Uterus (tissue), 4 donors: ENCODE data around the gene ATP9B. TPM values are rescaled to one million over a fixed set of nuclear protein-coding genes. Genes with fewer than 3 reads are reported as not detected.

ENCODE experiments used
- DNase-seq, 2 donors: peaks; one replicate each; pipeline ENCODE4 v3.0.0-alpha.2; 2019 to 2020
- H3K27ac ChIP-seq, 2 donors: fragments of 200-600 bp; sonication (generic); 1 replicate in 1 of 2; 2 replicates in 1 of 2; pipeline ENCODE4 v1.5.1; 2016 to 2018
- H3K27me3 ChIP-seq, 2 donors: fragments of 200-600 bp; sonication (generic); one replicate each; pipeline ENCODE4 v1.5.1; 2018 to 2019; ENCODE audit warnings: control low read depth in 1 of 2
- H3K36me3 ChIP-seq, 2 donors: fragments of 200-600 bp; sonication (generic); one replicate each; pipeline ENCODE4 v1.5.1; 2019; ENCODE audit warnings: control low read depth in 1 of 2
- H3K4me1 ChIP-seq, 2 donors: fragments of 200-600 bp; sonication (generic); one replicate each; pipeline ENCODE4 v1.5.1; 2018 to 2019; ENCODE audit warnings: control low read depth in 1 of 2
- H3K4me3 ChIP-seq, 2 donors: fragments of 200-600 bp; sonication (generic); 1 replicate in 1 of 2; 2 replicates in 1 of 2; pipeline ENCODE4 v1.5.1; 2018 to 2019; ENCODE audit warnings: mild to moderate bottlenecking in 1 of 2
- H3K9me3 ChIP-seq, 2 donors: fragments of 200-600 bp; sonication (generic); one replicate each; pipeline ENCODE4 v1.5.1; 2019; ENCODE audit warnings: control low read depth in 1 of 2
- CTCF ChIP-seq, 4 experiments: fragments of 200-600 bp in 2 of 4; fragments of 450-650 bp in 2 of 4; sonication (generic) in 2 of 4; IDR thresholded peaks; one replicate each; pipeline ENCODE4 v1.5.1; 2016 to 2019; ENCODE audit warnings: antibody characterized with exemption in 4 of 4, mild to moderate bottlenecking in 2 of 4, moderate library complexity in 1 of 4
- POLR2A ChIP-seq, 2 donors: fragments of 450-650 bp; IDR thresholded peaks; one replicate each; pipeline ENCODE4 v1.6.1; 2016; ENCODE audit warnings: antibody characterized with exemption in 2 of 2, mild to moderate bottlenecking in 1 of 2, moderate library complexity in 1 of 2
- intact Hi-C: fragments of 100-400 bp; cut with DNase I; formaldehyde crosslinking; loops from one replicate; pipeline ENCODE4 v1.15.1; 2023; ENCODE audit warnings: low total_unique reads
- total RNA-seq, 4 donors: library from RNA; depleted of rRNA in 3 of 4; stranded (reverse); fragments of >200 nt in 3 of 4; gene quantifications; one replicate each; pipeline versions ENCODE4 v1.1.0 to v1.2.4, GENCODE V29; 2014 to 2023
- donor health status: DM: yes; HTN: yes; CAD: no.

Gene ATP9B
- total RNA-seq, 4 donors from 2014 or later, result 18.2 to 111 (median 70.3) TPM

GRCh38 chr18:79049506-79049905, 19.7 kb upstream of the ATP9B start:
- Histone ChIP-seq H3K36me3 (no peaks in the 10 kb centered on the region), H3K4me3 (no peak overlapping the region), H3K9me3 (no peaks in the 10 kb centered on the region), H3K27ac (no peak overlapping the region), H3K4me1 (no peaks in the 10 kb centered on the region), H3K27me3 (no peaks in the 10 kb centered on the region)
- TF ChIP-seq CTCF (IDR thresholded peaks at IDR 0.05) (no peak), POLR2A (IDR thresholded peaks at IDR 0.05) (no peak)
- DNase-seq, result no peak
- intact Hi-C loops, result no loop called here

- Histone ChIP-seq H3K36me3 (no peaks in the 10 kb centered on the region), H3K27me3 (no peaks in the 10 kb centered on the region), H3K27ac (no peak overlapping the region), H3K4me3 (no peak overlapping the region), H3K9me3 (no peaks in the 10 kb centered on the region), H3K4me1 (no peaks in the 10 kb centered on the region)
- TF ChIP-seq POLR2A (IDR thresholded peaks at IDR 0.05) (no peak), CTCF (IDR thresholded peaks at IDR 0.05) (no peak)
- DNase-seq, result no peak
- intact Hi-C loops, result no loop called here
These were observed 19.2 kb upstream of the ATP9B start for GRCh38 chr18:79050005-79050404.

DNA sequence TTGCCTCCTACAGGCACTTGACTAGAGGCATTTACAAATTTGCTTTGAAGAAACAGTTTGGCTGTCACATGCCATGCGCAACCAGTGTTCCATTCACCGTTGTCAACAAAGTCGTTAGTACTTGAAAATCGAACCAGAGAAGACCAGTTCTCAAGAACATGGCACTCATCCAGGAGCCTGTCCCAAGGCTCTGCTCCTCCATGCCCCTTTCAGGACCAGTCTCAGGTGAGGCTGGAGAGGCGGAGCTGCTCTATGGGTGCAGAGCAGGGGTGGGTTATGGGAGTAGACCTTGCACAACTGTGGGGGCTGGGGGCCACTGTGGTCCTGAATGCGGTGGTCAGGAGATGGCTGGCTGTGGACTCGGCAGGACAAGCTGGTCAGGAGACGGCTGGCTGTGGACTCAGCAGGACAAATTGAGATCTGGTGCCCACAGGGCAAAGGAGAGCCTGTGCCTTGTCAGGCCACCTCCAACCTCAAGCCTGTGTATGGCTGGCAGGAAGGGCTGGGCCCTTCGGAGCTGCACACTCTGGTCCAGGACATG, 12.3 kb upstream of the ATP9B start:
- intact Hi-C loops, result no loop called here
- TF ChIP-seq POLR2A (IDR thresholded peaks at IDR 0.05) (no peak), CTCF (IDR thresholded peaks at IDR 0.05) (no peak)
- no peaks in the 10 kb centered on the region for H3K27me3 ChIP-seq
- H3K4me1 ChIP-seq, result no peaks in the 10 kb centered on the region
- H3K36me3 ChIP-seq, result no peaks in the 10 kb centered on the region
- H3K9me3 ChIP-seq, result no peaks in the 10 kb centered on the region
- H3K27ac ChIP-seq, result no peak overlapping the region
- H3K4me3 ChIP-seq, result no peak overlapping the region
- no peak for DNase-seq

GRCh38 chr18:79058007-79058406, 11.2 kb upstream of the ATP9B start:
- Histone ChIP-seq H3K4me1 (no peaks in the 10 kb centered on the region), H3K27me3 (no peaks in the 10 kb centered on the region), H3K4me3 (no peak overlapping the region), H3K27ac (no peak overlapping the region), H3K36me3 (no peaks in the 10 kb centered on the region), H3K9me3 (no peaks in the 10 kb centered on the region)
- DNase-seq, result no peak
- TF ChIP-seq CTCF (IDR thresholded peaks at IDR 0.05), result no peak
- TF ChIP-seq POLR2A (IDR thresholded peaks at IDR 0.05), result no peak
- intact Hi-C loops, result no loop called here

- TF ChIP-seq CTCF (IDR thresholded peaks at IDR 0.05), result no peak
- TF ChIP-seq POLR2A (IDR thresholded peaks at IDR 0.05), result no peak
- Histone ChIP-seq H3K36me3 (no peaks in the 10 kb centered on the region), H3K9me3 (no peaks in the 10 kb centered on the region), H3K27ac (no peak overlapping the region), H3K27me3 (no peaks in the 10 kb centered on the region), H3K4me3 (no peak overlapping the region), H3K4me1 (no peaks in the 10 kb centered on the region)
- DNase-seq, result no peak
- intact Hi-C loops, result no loop called here
These were observed 6.4 kb upstream of the ATP9B start for GRCh38 chr18:79062806-79063205.
